Stimulated activated naive CD8-positive, alpha-beta T cell treated with anti-CD3 and anti-CD28 coated beads, Interleukin-15, Interleukin-2, amounts not matched to agents 100 ng/mL and 50 ng/mL, for 24 hours (primary cell): Measurements from ENCODE around the gene UBE2D1.

ENCODE experiments used
- H3K27ac Mint-ChIP-seq: one replicate; pipeline ENCODE4 v1.8.0; 2021; ENCODE audit warnings: mild to moderate bottlenecking, mixed read lengths
- H3K27me3 Mint-ChIP-seq: one replicate; pipeline ENCODE4 v1.8.0; 2021; ENCODE audit warnings: mixed read lengths
- H3K36me3 Mint-ChIP-seq: one replicate; pipeline ENCODE4 v1.8.0; 2021; ENCODE audit warnings: low read depth, mixed read lengths
- H3K4me1 Mint-ChIP-seq: one replicate; pipeline ENCODE4 v1.8.0; 2021; ENCODE audit warnings: low read depth, mixed read lengths
- H3K4me3 Mint-ChIP-seq: one replicate; pipeline ENCODE4 v1.8.0; 2021; ENCODE audit warnings: mild to moderate bottlenecking, mixed read lengths
- H3K9me3 Mint-ChIP-seq: one replicate; pipeline ENCODE4 v1.8.0; 2021; ENCODE audit warnings: mixed read lengths

UBE2D1 gene

DNA sequence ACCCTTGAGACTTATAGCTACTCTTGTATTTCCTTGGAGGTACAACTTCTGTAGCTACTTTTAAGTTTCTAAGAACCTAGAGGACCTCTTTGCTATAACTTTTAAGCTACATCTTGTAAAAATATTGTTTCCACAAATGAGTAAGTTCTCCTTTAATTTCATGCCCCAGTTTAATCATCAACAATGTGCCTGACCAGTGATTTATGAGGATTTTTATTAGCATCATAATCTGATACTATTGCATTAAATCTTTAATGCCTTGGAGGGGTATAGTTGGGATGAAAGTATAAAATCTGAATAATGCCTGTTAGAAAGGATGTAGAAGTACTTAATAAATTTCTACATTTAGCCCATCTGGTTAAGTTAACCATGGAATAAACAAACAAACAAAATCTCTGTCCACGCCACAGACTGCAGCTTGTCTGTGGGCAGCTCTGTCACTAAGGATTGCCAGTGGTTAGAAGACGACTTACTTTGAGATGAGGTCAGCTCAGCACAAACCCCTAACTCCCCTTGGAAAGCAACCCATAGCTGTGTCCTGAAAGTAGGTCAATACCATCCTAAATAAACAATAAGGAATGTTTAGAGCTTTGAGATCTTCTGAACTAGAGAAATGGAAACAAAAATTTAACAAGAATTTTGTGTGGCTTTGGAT lies 18.3 kb downstream of the UBE2D1 start:
- no peak overlapping the region for H3K4me3 Mint-ChIP-seq
- peaks cover 40% of the 10 kb centered on the region for H3K4me1 Mint-ChIP-seq

GRCh38 chr10:58356756-58357155 lies 21.9 kb downstream of the UBE2D1 start:
- Mint-ChIP-seq H3K4me3 (no peak overlapping the region), H3K9me3 (no peaks in the 10 kb centered on the region), H3K36me3 (peaks cover 7% of the 10 kb centered on the region), H3K4me1 (peaks cover 40% of the 10 kb centered on the region), H3K27ac (no peak overlapping the region), H3K27me3 (no peaks in the 10 kb centered on the region)

More for the DNA sequence above, 18.3 kb downstream of the UBE2D1 start:
- Mint-ChIP-seq H3K27me3 (no peaks in the 10 kb centered on the region), H3K36me3 (peaks cover 10% of the 10 kb centered on the region), H3K9me3 (no peaks in the 10 kb centered on the region), H3K27ac (no peak overlapping the region)

DNA sequence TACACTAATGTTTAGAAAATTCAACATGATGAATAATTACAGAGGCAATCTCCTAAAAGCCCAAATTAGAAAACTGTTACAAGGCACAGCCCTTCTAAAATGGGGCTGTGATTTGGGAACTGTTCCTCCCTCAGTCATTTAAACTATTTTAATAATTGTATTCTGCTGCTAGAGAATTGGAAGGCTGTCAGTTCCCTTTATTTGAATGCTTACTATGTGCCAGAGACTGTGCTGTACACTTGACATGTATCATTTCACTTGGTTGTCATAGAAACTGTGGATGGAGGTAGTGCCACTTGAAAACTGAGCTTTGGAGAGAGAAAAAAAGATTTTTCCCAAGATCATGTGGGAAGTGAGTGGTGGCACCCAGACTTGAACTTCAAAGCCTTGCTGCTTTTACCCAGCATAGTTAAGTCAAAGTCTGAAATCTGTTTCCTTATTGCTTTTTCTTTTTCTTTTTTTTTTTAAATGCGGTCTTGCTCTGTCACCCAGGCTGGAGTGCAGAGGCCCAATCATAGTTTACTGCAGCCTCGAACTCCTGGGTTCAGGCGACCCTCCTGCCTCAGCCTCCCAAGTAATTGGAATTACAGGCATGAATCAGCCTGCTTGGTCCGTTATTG lies 23.6 kb downstream of the UBE2D1 start:
- Mint-ChIP-seq H3K4me3 (no peak overlapping the region), H3K27me3 (no peaks in the 10 kb centered on the region), H3K9me3 (no peaks in the 10 kb centered on the region), H3K27ac (peak overlapping the region; percentile 19), H3K36me3 (peaks cover 11% of the 10 kb centered on the region), H3K4me1 (peaks cover 34% of the 10 kb centered on the region)

GRCh38 chr10:58358947-58359346 lies 24.1 kb downstream of the UBE2D1 start:
- Mint-ChIP-seq H3K4me1 (peaks cover 34% of the 10 kb centered on the region), H3K9me3 (no peaks in the 10 kb centered on the region), H3K27me3 (no peaks in the 10 kb centered on the region), H3K27ac (no peak overlapping the region), H3K4me3 (no peak overlapping the region), H3K36me3 (peaks cover 16% of the 10 kb centered on the region)

- no peak overlapping the region for H3K27ac Mint-ChIP-seq
These were observed 24.7 kb downstream of the UBE2D1 start for GRCh38 chr10:58359541-58359940.

DNA sequence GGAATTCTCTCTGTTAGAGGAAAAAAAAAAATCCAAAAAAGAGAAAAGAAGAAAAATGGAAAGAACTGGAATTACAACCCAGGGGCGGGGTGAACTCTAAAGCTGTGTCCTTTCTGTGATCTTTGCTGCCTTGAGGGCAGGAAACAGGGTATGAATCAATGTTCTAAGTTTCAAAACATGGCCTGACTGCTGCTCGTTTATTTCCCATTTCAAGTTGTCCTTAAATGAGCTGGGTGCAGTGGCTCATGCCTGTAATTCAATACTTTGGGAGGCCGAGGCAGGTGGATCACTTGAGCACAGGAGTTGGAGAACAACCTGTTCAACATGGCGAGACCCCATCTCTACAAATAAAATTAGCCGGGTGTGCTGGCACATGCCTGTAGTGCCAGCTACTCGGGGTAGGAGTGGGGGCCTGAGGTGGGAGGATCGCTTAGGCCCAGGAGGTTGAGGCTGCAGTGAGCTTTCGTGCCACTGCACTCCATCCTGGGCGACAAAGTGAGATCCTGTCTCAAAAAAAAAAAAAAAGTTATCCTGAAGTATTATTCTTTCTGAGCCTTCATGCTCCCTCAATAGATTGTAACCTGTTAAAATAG lies 25.7 kb downstream of the UBE2D1 start:
- Mint-ChIP-seq H3K36me3 (peaks cover 26% of the 10 kb centered on the region), H3K27ac (no peak overlapping the region), H3K4me1 (peaks cover 27% of the 10 kb centered on the region), H3K27me3 (no peaks in the 10 kb centered on the region), H3K9me3 (no peaks in the 10 kb centered on the region), H3K4me3 (no peak overlapping the region)

More at GRCh38 chr10:58359541-58359940, 24.7 kb downstream of the UBE2D1 start:
- Mint-ChIP-seq H3K9me3 (no peaks in the 10 kb centered on the region), H3K27me3 (no peaks in the 10 kb centered on the region), H3K4me3 (no peak overlapping the region), H3K4me1 (peaks cover 31% of the 10 kb centered on the region), H3K36me3 (peaks cover 21% of the 10 kb centered on the region)

GRCh38 chr10:58361353-58361752 lies 26.5 kb downstream of the UBE2D1 start:
- Mint-ChIP-seq H3K27ac (no peak overlapping the region), H3K27me3 (no peaks in the 10 kb centered on the region), H3K4me1 (peaks cover 27% of the 10 kb centered on the region), H3K36me3 (peaks cover 26% of the 10 kb centered on the region), H3K9me3 (no peaks in the 10 kb centered on the region), H3K4me3 (no peak overlapping the region)

GRCh38 chr10:58362027-58362789 lies 27.4 kb downstream of the UBE2D1 start:
- H3K4me3 Mint-ChIP-seq: no peak overlapping the region
- no peaks in the 10 kb centered on the region for H3K9me3 Mint-ChIP-seq
- peaks cover 26% of the 10 kb centered on the region for H3K36me3 Mint-ChIP-seq
- H3K27me3 Mint-ChIP-seq: no peaks in the 10 kb centered on the region
- no peak overlapping the region for H3K27ac Mint-ChIP-seq
- peaks cover 27% of the 10 kb centered on the region for H3K4me1 Mint-ChIP-seq

GRCh38 chr10:58367069-58367468 lies 32.3 kb downstream of the UBE2D1 start:
- H3K27ac Mint-ChIP-seq: no peak overlapping the region
- H3K4me1 Mint-ChIP-seq: no peaks in the 10 kb centered on the region
- peaks cover 19% of the 10 kb centered on the region for H3K36me3 Mint-ChIP-seq
- H3K27me3 Mint-ChIP-seq: no peaks in the 10 kb centered on the region
- H3K9me3 Mint-ChIP-seq: no peaks in the 10 kb centered on the region
- no peak overlapping the region for H3K4me3 Mint-ChIP-seq

DNA sequence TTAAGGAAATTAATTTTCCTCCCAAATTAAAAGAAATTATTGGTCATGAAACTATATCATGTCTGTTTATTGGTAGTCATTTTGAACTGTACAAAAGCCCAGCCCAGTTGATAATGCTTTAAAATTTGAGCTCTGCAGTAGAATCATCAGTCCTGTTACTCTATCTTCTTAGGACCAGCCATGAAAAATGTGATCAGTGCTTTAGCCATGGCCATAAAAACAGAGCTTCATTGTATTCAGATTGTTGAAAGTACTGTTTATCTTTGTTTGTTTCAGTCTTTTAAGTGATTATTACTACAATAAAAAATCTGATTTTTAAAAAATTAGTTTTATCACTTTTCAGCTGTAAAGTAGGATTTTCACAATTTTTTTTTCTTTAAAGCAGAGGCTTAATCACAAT lies 36.7 kb downstream of the UBE2D1 start:
- Mint-ChIP-seq H3K36me3 (no peaks in the 10 kb centered on the region), H3K4me3 (no peak overlapping the region), H3K9me3 (no peaks in the 10 kb centered on the region)

DNA sequence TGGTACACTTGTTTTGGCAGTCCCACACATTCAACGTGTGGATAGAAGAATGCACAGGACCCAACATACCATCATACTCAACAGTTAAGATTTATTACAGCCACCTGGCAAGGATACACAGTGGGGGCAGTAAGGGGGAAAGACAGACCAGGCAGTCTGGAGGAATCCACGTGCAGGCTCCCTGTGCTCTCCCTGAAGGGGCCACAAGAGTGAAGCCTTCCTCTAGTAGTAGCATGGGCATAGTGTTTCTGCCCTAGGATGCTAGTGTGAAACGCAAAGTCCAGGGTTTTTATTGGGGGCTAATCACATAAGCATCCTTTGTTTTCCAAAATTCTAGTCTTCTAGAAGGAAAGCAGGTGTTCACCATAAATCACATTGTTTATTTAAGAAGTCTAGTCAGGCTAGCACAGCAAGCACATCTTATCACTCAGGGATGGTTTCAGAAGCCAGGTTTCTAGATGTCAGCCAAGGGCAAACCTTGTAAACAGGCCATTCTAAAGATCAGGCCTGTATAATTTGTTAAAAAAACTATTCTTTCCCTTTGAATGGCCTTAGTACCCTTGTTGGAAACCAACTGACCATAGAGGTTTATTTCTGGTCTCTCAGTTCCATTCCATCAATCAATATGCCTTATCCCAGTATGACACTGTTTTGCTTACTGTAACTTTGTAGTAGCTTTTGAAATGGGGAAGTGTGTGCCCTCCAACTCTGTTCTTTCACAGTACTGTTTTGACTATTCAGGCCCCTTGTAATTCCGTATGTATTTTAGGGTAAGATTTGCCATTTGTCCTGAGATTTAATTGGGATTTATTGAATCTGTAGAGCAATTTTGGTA lies 38.0 kb downstream of the UBE2D1 start:
- Mint-ChIP-seq H3K4me1 (no peaks in the 10 kb centered on the region), H3K27me3 (no peaks in the 10 kb centered on the region), H3K36me3 (no peaks in the 10 kb centered on the region), H3K27ac (no peak overlapping the region), H3K9me3 (no peaks in the 10 kb centered on the region), H3K4me3 (no peak overlapping the region)

More for the DNA sequence above, 36.7 kb downstream of the UBE2D1 start:
- Mint-ChIP-seq H3K27me3 (no peaks in the 10 kb centered on the region), H3K27ac (no peak overlapping the region), H3K4me1 (no peaks in the 10 kb centered on the region)

DNA sequence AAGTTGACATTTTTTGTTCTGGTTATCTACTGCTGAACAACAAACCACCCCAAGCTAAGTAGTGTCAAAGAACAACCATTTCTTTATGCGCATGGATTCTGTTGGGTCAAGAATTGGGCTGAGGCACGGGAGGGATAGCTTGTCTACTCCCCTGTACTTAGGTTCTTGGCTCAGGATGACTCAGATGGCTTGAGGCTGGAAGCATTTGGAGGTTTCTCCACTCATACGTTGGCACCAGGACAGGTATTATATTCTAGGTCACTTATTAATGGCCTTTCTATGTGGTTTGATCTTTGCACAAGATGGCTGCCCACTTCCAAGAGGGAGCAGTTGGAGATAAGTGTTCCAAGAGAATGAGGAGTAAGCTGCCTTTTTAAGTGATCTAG lies 38.6 kb downstream of the UBE2D1 start:
- Mint-ChIP-seq H3K27ac (no peak overlapping the region), H3K9me3 (no peaks in the 10 kb centered on the region), H3K4me1 (no peaks in the 10 kb centered on the region), H3K4me3 (no peak overlapping the region), H3K27me3 (no peaks in the 10 kb centered on the region), H3K36me3 (no peaks in the 10 kb centered on the region)

GRCh38 chr10:58382489-58382995 lies 47.7 kb downstream of the UBE2D1 start:
- no peaks in the 10 kb centered on the region for H3K27me3 Mint-ChIP-seq
- peaks cover 36% of the 10 kb centered on the region for H3K4me1 Mint-ChIP-seq
- H3K27ac Mint-ChIP-seq: no peak overlapping the region
- no peak overlapping the region for H3K4me3 Mint-ChIP-seq
- peaks cover 11% of the 10 kb centered on the region for H3K36me3 Mint-ChIP-seq
- H3K9me3 Mint-ChIP-seq: no peaks in the 10 kb centered on the region

GRCh38 chr10:58384095-58384494 lies 49.3 kb downstream of the UBE2D1 start:
- Mint-ChIP-seq H3K36me3 (peaks cover 26% of the 10 kb centered on the region), H3K9me3 (no peaks in the 10 kb centered on the region), H3K4me1 (peaks cover 52% of the 10 kb centered on the region), H3K4me3 (peak overlapping the region; percentile 99), H3K27ac (peak overlapping the region; percentile 70), H3K27me3 (no peaks in the 10 kb centered on the region)
